HG03097 (cell line): ENCODE results near the gene STRA8.
A peak's percentile ranks its signal among the peaks of the same experiment; 100 is the strongest.

Experiments used
- ATAC-seq: cut with Tn5 transposase; IDR thresholded peaks from one replicate; pipeline ENCODE4 v1.9.1; 2021; ENCODE audit not compliant: unreplicated experiment, low FRiP score

Gene STRA8, protein sequence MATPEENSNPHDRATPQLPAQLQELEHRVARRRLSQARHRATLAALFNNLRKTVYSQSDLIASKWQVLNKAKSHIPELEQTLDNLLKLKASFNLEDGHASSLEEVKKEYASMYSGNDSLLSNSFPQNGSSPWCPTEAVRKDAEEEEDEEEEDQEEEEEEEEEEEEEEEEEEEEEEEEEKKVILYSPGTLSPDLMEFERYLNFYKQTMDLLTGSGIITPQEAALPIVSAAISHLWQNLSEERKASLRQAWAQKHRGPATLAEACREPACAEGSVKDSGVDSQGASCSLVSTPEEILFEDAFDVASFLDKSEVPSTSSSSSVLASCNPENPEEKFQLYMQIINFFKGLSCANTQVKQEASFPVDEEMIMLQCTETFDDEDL

DNA sequence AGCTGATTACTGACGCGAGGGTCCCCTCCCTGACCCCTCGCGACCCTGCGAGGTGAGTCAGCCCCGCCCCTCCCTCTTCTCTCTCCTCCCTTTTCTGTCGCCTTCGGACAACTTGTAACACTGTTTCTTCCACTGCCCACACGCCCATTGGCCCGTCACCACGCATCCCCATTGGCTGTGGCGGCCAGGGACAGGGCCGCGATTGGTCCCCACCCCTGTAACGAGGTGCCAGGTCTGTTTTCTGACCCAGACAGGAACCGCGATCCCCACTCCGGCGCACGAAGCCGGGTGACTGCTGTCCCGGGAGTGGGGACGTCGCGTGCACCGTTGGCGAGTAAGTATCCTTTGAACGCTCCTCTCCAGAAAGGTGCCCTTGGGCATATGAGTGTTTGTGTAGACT, at the start of gene STRA8:
TSS of gene STRA8 (plus strand) at position 269 of the 400 bp plus-strand sequence. CDS start 6,687 bp downstream, outside the sequence.
- ATAC-seq = no peak

DNA sequence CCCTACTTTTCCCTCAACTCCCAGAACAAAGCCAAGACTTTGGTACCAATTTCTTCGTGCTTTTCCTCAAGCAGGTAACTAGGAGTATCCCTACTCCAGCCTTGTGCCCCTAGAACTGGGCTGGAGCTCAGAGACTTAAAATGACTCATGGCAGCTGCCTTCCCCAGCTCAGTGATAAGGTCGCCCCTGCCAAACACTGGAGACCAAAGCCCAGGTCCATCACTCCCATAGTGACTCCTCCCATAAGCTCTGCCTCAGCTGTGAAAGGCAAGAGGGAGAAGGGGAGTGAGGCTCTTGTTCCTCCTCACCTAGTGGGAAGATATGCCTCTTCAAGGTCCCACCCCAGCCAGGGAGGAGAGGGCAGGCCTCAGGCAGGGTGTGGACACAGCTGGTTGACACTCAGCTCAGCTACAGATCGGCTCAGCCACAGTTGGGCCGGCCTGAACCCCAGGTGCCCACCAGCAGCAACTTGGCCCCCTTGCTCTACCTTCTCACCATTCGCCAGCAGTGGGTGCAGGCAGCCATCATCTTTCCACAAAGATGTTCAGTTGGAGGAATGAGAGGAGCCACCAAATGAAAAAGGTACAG, 49.3 kb upstream of the STRA8 start:
- no peak for ATAC-seq

DNA sequence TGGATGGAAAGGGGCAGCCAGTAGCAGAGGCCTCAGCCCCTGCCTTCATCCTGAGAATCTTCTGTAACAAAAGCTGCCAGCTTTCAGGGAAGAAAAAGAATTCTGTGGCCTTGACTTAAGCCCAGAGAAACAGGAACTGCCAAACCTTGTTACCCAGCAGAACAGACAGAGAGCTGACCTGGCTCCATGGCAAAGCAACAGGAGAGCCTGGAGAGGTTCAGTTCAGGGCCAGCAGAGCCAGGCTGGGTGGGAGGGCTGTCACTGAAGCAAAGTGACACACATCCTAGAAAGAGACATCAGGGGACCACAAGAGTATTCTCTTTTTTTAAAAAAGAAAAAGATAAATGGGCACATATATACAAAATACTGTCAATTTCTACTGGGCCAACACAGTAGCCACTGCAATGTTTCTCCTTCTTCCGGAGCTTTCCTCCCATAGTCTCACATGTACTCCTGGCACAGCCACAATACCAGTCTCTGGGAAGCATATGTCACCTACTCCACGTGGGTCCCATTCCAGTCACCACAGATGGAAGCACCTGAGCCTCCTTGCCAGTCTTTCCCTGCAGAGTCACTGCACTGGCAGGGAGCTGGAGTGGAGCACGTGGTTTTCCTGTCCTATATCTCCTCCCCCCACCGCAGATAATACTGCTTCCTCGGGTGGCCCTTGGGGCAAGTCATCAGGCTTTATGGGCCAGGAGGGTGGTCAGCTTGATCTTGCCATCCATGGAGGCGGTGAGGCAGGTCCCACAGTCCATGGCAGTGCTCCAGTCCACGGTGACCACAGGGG, 48.0 kb upstream of the STRA8 start:
- ATAC-seq = no peak

DNA sequence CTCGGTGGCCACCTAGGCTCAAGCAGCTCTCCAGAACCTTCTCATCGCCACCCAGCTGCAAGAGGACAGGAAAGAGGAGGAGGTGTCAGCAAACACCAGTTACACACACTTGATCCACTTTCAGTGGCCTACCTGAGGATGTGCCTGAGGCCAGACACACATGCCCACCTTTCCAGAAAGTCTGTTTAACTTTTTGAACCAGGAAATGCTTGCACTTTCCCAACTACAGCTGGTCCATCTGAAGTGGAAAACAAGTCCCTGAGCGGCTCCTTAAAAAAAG, 47.4 kb upstream of the STRA8 start:
- ATAC-seq = no peak

DNA sequence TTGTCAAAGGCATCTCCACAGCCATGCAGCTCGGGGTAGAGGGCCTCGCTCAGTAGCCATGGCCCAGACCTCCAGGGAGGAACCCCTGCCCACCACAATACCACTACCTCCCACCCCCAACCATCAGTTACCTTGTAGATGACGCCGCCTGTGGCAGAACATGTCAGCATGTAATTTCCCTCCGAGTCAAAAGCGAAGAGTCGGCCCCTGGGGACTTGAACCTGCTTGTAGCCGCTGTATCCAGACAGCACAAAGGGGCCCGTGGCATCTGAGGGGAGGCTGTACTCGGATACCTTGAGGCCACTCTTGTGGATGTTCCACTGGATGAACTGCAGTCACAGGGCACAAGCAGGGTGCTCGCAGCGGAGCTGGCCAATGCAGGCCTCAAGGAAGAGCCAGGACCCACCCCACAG, 46.8 kb upstream of the STRA8 start:
- ATAC-seq = peak; percentile 41

DNA sequence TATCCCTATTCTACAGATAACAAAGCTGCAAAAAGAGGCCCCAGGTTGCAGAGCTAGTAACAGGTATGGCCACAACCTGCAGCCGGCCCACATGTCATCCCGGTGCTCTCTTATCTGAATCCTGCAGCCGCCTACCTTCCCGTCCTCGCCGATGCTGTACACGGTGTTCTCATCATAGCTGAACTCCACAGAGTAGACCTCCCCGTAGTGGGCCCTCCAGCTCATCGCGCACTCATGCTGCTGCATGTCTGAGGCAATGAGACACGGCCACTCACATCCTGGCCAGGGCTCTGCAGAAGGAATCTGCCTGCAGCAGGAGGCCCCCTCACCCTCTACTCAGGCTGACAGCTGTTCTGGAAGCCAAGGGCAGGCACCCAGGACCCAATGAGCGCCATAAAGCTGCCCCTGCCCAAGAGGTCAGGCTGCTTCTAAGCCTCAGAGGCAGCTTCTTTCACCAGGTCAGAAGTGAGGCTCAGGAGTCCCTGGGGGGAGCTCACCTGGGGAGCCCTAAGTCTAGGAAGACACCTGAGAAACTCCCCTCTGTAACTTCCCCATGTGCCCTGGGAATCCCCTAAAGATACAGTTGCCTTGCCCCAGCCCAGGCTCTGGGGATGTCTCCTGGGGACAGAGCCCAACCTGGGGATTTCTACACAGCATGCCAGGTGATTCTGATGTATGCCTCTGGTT, 45.2 kb upstream of the STRA8 start:
- ATAC-seq = no peak

DNA sequence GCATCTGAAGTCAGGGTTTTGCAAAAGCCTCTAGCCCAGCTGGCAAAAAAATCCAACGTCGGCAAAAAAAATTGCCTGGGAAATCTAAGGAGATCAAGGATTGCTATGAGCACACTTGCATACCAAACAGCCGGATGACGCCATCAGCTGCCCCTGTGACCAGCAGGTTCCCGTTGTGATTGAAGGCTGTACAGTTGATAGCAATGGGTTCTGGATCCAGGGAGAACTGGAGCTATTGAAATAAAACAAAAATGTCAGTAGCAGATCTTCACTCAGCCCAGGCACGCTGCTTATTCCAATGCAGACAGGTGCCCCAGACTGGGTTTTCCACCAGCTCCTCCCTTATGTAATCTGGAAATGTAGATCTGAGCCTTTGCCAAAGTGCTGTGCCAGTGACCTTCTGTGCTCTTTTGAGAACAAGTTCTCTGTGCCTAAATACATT, 44.4 kb upstream of the STRA8 start:
- ATAC-seq = no peak

DNA sequence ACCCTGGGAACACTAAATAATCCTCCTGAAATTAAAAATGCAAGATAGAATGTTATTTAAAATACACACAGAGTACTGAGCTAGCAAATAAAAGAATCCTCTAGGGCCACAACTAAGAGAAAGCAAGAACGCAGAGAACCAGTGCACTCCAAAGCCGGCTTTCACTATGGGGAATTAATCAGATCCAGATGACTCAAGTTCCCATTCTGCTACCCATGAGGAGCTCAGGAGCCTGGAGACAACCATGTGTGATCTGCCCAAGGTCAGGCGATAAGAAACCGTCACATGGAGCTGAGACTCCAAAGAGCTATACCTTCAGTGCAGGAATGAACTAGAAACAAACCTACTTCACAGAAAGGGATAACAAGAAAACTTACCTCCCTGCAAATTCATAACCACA, 43.7 kb upstream of the STRA8 start:
- ATAC-seq = no peak

DNA sequence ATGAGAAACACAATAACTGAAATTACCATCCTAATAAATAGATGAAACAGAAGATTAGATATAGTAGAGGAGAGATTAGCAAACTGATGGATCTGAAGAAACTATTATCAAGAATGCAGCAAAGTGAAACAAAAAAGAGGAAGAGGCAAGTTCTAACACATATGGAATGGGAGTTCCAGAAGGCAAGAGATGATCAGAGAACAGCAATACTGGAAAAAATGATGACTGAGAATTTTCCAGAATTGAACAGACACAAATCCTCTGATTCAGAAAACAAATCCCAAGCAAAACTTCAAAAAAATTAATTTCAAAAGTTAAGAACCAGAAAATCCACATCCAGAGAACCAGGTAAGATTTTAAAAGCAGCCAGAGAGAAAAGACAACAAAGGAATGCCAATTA, 42.9 kb upstream of the STRA8 start:
- no peak for ATAC-seq

DNA sequence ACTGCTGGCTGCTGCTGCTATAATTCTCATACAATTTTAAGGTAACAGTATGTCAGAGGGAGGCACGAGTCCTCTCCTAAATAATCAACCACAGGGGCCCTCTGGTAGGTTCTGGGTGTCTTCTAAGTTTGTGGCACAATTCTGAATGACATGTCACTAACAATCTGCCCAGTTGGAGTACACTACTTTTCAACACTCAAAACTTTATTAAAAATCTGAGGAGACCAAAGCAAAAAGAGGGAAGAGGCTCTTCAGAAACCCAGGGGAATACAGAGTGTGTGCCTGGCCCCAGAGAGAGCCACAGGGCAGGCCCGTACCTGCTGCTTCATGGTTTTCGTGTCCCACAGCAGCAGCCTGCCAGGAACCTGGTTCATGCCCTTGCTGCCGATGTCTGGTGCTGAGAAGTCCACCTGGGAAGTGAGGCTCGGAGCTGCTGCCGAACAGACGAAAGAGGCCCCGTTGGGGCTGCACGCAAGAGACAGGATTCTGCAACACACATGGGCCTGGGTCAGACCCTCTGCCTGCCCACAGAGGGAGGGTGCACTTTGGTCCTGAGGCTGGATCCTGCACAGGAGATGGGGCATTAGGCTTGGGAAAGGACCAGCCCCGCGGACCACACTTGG, 40.6 kb upstream of the STRA8 start:
- ATAC-seq = no peak

DNA sequence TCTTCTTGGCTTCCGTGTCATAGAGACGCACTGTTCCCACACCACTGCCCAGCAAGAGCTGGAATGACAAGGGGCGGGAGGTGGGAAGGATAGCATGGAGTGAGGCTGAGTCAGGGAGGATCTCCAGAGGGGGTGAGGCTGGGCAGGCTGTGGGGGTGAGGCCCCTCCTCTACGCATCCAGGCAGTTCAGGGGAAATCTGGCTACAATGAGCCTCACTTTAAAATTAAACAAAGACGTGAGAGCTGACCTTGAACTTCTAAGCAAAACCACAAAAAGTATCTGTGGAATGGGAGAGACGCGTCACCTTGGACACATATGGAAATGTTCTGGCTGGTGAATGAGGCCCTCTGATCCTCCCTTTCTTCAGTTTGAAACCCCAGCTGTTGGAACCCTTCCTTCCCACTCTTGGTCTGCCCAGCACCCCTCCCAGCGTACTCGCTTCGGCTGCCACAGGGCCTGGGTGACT, 40.0 kb upstream of the STRA8 start:
- no peak for ATAC-seq

DNA sequence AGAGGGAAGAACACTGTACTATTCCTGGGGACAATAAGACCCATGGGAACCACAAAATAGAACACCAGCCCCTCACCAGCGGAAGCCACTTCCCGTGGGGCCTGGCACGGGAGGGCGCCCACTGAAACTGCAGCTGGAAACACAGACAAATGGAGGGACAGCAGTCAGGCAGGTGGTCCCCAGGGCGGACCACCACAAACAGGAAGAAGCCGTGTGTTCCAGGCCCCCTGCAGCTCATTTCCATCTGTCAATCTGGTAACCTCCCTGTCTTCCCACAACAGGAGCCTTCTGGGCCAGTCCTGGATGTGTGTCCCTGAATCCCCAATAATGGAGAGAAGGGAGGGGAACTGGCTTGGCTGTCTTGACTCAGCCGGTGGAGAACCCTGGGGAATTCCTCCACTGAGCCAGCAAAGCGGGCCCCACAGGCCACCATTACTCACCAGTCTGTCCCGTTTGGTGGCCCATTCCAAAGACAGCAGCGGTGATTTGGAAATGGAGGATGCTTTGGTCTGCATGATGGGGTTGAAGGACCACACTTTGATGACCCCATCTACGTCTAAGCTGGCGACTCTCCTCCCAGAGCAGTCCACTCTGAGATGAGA, 39.0 kb upstream of the STRA8 start:
- no peak for ATAC-seq

DNA sequence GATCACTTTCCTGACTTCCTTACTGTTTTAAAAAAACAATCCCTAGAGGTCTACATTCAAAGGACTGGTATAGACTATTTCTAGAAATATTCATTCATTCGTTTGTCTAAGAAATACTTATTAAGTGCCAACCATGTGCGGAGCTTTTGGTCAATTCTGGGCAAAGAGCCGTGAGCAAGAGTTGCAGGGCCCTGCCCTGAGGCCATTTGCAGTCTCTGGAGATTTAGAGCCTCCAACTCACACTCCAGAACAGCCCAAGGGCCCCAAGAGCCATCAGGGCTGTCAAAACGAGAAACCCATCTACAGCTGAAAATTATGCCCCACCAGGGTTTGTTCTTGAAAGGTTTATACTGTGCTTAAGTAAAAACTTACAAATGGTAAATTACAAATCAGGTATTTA, 38.5 kb upstream of the STRA8 start:
- no peak for ATAC-seq

DNA sequence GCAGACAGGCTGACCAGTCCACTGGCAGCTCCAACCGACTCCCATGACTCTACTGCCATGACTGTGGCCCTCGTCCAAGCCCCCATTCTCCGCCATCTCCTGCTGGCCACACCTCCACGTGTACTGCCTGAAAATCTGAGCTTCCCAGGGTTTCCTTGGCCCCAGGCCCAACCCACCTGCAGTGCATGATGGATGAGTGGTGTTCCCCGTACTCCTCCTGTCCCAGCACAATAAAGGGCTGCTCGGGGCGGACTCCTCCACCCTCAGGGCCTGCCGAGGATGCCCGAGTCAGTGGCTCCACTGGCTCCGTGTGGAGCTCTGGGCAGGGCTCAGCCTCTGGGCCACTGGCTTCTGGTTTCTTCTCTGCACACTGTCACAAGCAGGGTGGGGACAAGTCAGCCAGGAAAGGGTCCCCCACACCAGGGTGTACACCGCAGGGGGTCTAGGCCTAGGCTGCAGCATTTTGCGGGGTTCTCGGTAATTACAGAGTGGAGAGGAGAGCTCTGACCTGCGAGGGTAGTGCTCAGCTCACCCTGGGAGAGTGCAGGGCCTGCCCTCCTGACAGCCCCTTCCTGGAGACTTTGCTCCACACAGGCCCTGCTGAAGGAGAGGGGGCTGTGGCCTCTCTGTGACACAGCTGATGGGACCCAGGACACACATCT, 37.5 kb upstream of the STRA8 start:
- ATAC-seq = no peak

DNA sequence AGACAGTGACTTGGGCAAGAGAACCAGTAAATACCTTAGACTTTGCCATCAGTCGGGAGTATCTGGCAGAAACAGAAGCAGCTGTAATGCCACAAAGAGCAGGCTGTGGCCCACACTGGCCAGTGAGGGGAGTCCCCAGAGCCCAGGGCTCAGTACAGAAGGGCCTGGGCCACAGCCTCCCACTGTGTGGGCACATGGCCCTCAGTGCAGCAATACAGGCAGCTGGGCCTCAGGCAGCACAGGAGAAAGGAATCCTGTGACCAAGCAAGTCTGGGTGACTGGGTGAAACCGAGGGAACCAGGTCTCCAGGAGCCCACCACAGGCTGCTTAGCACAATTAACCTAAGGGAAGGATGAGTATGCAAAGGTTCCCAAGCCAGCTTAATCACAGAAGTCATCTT, 36.3 kb upstream of the STRA8 start:
- ATAC-seq = no peak

DNA sequence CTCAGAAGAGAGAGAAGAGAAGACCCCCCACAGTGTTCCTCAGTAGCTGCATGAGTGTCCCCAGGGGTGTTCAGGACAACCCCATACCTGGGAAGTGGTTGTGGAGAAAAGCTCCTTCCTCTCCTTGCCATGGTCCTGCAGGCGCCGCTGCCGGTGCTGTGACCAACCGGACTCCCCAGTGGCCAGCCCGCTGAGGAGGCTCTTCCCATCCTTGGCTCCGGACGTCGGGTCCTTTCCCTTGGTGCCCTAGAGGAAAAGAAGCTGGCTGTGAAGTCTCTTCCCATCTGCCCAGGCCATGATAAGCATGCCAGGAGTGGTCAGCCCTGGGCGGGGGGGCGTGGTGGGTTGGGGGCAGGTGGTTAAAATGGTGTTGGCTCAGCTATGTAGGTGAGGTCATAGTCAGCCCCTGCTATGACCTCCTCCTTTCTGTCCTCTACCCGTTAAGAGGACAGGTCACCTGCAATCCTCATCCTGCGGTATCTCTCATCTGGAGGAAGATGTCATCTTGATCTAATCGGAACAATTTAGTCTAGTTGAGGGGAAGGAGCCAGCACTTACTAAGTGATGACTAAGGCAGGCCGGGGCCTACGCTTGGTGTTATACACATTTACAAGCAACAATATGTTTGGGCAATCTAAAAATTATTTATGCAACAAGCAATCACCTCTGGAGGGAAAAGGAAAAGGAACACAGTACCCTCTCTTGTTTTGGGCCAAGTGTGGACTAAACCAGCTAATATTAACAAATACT, 35.6 kb upstream of the STRA8 start:
- ATAC-seq = no peak

DNA sequence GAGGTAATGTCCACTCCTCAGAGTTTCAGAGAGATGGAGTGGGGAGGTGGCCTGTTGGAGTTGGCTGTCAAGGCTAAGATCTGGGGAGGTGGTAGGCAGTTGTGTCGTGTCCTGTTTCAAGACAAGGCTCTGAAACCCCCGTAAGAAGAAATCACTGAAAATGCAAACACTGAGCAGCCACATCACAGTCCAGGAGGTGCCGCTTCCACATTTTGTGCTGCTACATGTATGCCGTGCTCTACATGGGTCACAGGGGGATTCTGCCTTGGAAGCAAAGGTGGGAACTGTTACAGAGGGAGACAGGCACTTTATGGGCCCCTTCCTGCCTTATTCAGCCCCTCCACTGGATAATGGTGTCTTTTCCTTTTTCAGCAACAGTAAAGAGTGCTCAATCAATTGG, 34.2 kb upstream of the STRA8 start:
- no peak for ATAC-seq

DNA sequence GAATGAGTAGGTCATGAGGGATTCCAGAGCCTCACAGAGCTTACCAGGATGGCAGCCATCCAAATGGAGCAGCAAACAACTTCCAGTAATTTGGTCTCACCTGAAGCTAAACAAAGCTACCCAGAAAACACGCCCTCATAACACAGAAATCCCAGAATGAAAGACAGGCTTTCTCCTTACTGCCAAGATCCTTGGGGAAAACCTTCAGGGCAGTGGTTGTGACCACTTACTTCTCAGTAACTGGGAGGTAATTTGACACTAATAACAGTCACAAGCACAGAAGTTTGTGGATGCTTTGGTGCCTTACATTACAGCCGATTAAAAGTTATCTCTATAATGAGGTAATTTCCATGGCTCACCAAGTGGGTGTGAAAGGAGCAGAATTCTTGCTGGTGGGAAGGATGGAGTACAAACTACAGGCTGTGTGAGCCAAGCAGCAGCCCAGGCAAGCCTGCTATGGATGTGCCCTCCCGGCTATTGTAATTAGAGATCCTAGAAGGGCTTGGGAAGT, 32.8 kb upstream of the STRA8 start:
- no peak for ATAC-seq

DNA sequence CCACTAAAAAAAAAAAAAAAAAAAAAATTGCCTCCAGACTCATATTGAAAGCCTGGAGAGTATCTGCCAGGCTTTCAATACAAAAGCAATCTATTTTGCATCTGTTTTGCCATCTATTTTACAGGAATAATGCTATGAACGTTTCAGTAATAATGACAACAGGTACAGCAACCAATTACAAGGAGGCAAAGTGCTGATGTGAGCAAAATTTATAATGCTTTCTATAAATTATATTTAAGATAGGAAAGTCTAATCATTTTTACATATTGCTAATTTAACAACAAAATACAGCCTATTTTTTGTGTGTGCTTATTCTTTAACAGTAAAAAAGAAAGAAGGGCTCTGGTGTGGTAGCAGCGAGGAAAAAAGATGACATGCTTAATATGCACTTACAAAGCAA, 32.3 kb upstream of the STRA8 start:
- no peak for ATAC-seq
